Measurements from ENCODE around the gene CCDC28B. TPM values are rescaled to one million over a fixed set of nuclear protein-coding genes. Genes with fewer than 3 reads are reported as not detected.

The CCDC28B gene
- polyA plus RNA-seq, 1 of the 3 experiments (the other 2 are of a cell fraction): 26.3 TPM

DNA sequence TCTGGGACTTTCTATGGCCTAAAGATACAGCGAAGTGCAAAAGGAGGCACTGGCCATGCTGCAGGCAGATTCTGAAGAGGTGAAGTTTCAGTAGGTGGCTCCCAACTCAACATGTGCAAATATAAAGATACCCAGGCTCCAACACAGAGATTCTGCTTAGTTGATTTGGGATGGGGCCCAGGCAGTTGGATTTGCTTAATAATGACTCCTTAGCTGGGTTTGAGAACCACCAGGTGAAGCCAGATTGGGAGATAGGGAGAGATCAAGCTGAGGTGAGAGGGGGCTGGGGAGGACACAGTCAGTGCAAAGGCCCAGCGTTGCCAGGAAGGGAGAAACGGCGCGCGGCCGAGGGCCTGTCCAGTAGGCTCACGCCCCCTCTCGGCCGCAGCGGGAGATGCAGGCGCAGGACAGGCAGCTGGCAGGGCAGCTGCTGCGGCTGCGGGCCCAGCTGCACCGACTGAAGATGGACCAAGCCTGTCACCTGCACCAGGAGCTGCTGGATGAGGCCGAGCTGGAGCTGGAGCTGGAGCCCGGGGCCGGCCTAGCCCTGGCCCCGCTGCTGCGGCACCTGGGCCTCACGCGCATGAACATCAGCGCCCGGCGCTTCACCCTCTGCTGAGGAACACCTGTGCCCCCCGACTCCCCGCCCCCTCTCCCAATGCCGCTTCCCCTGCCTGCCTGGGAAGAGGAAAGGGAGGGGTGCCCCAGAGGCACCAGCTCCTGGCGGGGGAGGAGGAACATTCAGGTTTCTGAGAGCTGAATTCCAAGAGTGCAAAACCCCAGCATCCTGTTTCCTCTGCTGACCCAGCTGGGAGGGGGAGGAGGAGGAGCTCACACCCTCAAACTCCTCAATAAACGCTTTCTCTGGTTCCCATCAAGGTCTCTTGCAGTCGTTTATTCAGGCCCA lies 47.8 kb downstream of the CCDC28B start:
- no peak overlapping the region; the same call in 1 of the 2 replicates for H2AFZ ChIP-seq (ENCODE audit: low read depth)
- no peaks in the 10 kb centered on the region for H3K9me2 ChIP-seq
- H3K36me3 ChIP-seq (replicated peaks in 1 of 2; ENCODE audit: control insufficient read depth in 1 of 2, insufficient read depth in 2 of 2, low read length in 1 of 2): no peaks in the 10 kb centered on the region
- no peaks in the 10 kb centered on the region for H3K27me3 ChIP-seq (ENCODE audit: insufficient read depth)
- H3K9ac ChIP-seq: no peak overlapping the region
- WGBS (ENCODE audit: low lambda C conversion rate): 34% methylated on average over 12 of the region's 31 CpGs
- H3K4me3 ChIP-seq (ENCODE audit: low read depth in 2 of 2, low read length in 1 of 2): peak overlapping the region in 1 of 2 experiments; percentile 47; a peak in 1 of 4 replicates
- H3K9me3 ChIP-seq: no peaks in the 10 kb centered on the region
- ChIA-PET CTCF (interaction anchor here (0.6 to 5.4 kb wide), 30 partner anchors 10 to 126 kb away, joined by 3 to 45 read pairs (median 4); partner anchors contain the start of genes CCDC28B and IQCC), POLR2A (interaction anchor here (0.6 kb wide), 2 partner anchors 22 to 80 kb away, joined by 3 to 5 read pairs; no protein-coding TSS in a partner anchor)
- peak; percentile 91 for DNase-seq
- H3K4me1 ChIP-seq (ENCODE audit: control insufficient read depth in 1 of 2, insufficient read depth in 2 of 2, low read depth in 1 of 2, low read length in 1 of 2): peaks cover 2 to 10% of the 10 kb centered on the region in 2 experiments; a peak in 3 of 4 replicates
- H3K27ac ChIP-seq (ENCODE audit: low read depth in 2 of 2, low read length in 1 of 2): no peak overlapping the region
- no peaks in the 10 kb centered on the region for H4K20me1 ChIP-seq (ENCODE audit: insufficient read depth)
- H3K79me2 ChIP-seq (ENCODE audit: insufficient read depth): no peaks in the 10 kb centered on the region
- no peak overlapping the region for H3K4me2 ChIP-seq
- H3F3A ChIP-seq (replicated peaks; ENCODE audit: insufficient read depth): peaks cover 3% of the 10 kb centered on the region
- no peak for TF ChIP-seq MEF2A (IDR thresholded peaks at IDR 0.05; ENCODE audit: borderline replicate concordance, low read depth)
- TF ChIP-seq CHD2 (IDR thresholded peaks at IDR 0.05; ENCODE audit: low read length, partially characterized antibody): peak; percentile 21
- no peak for TF ChIP-seq GABPA (IDR thresholded peaks at IDR 0.05; ENCODE audit: low read depth)
- no peak for TF ChIP-seq ELF1 (IDR thresholded peaks at IDR 0.05)
- TF ChIP-seq RFX5 (IDR thresholded peaks at IDR 0.05; ENCODE audit: low read length): no peak
- no peak for TF ChIP-seq MXI1 (IDR thresholded peaks at IDR 0.05; ENCODE audit: low read depth, low read length)
- peak; percentile 67 for TF ChIP-seq RAD21 (IDR thresholded peaks at IDR 0.05; ENCODE audit: low read length)
- TF ChIP-seq, protein P1, sequence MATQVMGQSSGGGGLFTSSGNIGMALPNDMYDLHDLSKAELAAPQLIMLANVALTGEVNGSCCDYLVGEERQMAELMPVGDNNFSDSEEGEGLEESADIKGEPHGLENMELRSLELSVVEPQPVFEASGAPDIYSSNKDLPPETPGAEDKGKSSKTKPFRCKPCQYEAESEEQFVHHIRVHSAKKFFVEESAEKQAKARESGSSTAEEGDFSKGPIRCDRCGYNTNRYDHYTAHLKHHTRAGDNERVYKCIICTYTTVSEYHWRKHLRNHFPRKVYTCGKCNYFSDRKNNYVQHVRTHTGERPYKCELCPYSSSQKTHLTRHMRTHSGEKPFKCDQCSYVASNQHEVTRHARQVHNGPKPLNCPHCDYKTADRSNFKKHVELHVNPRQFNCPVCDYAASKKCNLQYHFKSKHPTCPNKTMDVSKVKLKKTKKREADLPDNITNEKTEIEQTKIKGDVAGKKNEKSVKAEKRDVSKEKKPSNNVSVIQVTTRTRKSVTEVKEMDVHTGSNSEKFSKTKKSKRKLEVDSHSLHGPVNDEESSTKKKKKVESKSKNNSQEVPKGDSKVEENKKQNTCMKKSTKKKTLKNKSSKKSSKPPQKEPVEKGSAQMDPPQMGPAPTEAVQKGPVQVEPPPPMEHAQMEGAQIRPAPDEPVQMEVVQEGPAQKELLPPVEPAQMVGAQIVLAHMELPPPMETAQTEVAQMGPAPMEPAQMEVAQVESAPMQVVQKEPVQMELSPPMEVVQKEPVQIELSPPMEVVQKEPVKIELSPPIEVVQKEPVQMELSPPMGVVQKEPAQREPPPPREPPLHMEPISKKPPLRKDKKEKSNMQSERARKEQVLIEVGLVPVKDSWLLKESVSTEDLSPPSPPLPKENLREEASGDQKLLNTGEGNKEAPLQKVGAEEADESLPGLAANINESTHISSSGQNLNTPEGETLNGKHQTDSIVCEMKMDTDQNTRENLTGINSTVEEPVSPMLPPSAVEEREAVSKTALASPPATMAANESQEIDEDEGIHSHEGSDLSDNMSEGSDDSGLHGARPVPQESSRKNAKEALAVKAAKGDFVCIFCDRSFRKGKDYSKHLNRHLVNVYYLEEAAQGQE (IDR thresholded peaks at IDR 0.05; ENCODE audit: low read depth, low read length): no peak
- TF ChIP-seq YY1 (IDR thresholded peaks at IDR 0.05; ENCODE audit: low read depth): no peak
- no peak for TF ChIP-seq POLR2AphosphoS5 (IDR thresholded peaks at IDR 0.05; ENCODE audit: low read depth, low read length)
- TF ChIP-seq RCOR1 (IDR thresholded peaks at IDR 0.05; ENCODE audit: low read length): no peak
- TF ChIP-seq SMC3 (IDR thresholded peaks at IDR 0.05; ENCODE audit: low read depth, low read length): peak; percentile 55
- TF ChIP-seq FOXJ3 (CRISPR knock-in tag; IDR thresholded peaks at IDR 0.05): no peak
- no peak for TF ChIP-seq GATA2 (CRISPR knock-in tag; IDR thresholded peaks at IDR 0.05)
- TF ChIP-seq, protein P2, sequence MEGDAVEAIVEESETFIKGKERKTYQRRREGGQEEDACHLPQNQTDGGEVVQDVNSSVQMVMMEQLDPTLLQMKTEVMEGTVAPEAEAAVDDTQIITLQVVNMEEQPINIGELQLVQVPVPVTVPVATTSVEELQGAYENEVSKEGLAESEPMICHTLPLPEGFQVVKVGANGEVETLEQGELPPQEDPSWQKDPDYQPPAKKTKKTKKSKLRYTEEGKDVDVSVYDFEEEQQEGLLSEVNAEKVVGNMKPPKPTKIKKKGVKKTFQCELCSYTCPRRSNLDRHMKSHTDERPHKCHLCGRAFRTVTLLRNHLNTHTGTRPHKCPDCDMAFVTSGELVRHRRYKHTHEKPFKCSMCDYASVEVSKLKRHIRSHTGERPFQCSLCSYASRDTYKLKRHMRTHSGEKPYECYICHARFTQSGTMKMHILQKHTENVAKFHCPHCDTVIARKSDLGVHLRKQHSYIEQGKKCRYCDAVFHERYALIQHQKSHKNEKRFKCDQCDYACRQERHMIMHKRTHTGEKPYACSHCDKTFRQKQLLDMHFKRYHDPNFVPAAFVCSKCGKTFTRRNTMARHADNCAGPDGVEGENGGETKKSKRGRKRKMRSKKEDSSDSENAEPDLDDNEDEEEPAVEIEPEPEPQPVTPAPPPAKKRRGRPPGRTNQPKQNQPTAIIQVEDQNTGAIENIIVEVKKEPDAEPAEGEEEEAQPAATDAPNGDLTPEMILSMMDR (IDR thresholded peaks at IDR 0.05): peak; percentile 74
- TF ChIP-seq TCF12 (IDR thresholded peaks at IDR 0.05): no peak; the same call in 1 of the 2 replicates
- TF ChIP-seq JUND (IDR thresholded peaks at IDR 0.05): no peak
- TF ChIP-seq, protein P3, sequence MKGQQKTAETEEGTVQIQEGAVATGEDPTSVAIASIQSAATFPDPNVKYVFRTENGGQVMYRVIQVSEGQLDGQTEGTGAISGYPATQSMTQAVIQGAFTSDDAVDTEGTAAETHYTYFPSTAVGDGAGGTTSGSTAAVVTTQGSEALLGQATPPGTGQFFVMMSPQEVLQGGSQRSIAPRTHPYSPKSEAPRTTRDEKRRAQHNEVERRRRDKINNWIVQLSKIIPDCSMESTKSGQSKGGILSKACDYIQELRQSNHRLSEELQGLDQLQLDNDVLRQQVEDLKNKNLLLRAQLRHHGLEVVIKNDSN (IDR thresholded peaks at IDR 0.05; ENCODE audit: borderline replicate concordance, low read depth): no peak
- no peak for TF ChIP-seq RXRA (IDR thresholded peaks at IDR 0.05; ENCODE audit: borderline replicate concordance, low read depth)
- TF ChIP-seq, protein P4, sequence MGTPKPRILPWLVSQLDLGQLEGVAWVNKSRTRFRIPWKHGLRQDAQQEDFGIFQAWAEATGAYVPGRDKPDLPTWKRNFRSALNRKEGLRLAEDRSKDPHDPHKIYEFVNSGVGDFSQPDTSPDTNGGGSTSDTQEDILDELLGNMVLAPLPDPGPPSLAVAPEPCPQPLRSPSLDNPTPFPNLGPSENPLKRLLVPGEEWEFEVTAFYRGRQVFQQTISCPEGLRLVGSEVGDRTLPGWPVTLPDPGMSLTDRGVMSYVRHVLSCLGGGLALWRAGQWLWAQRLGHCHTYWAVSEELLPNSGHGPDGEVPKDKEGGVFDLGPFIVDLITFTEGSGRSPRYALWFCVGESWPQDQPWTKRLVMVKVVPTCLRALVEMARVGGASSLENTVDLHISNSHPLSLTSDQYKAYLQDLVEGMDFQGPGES (IDR thresholded peaks at IDR 0.05; ENCODE audit: low read depth, low read length): no peak
- TF ChIP-seq NFIC (IDR thresholded peaks at IDR 0.05; ENCODE audit: borderline replicate concordance): no peak
- TF ChIP-seq SIN3A (IDR thresholded peaks at IDR 0.05; ENCODE audit: borderline replicate concordance, low read depth, low read length): no peak
- TF ChIP-seq TEAD4 (IDR thresholded peaks at IDR 0.05; ENCODE audit: borderline replicate concordance, insufficient read depth): no peak
- TF ChIP-seq, protein P5, sequence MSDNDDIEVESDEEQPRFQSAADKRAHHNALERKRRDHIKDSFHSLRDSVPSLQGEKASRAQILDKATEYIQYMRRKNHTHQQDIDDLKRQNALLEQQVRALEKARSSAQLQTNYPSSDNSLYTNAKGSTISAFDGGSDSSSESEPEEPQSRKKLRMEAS (IDR thresholded peaks at IDR 0.05; ENCODE audit: low read depth): no peak
- TF ChIP-seq TAF1 (IDR thresholded peaks at IDR 0.05; ENCODE audit: borderline replicate concordance, low read depth, low read length): no peak
- no peak for TF ChIP-seq NRF1 (IDR thresholded peaks at IDR 0.05; ENCODE audit: low read depth, low read length)
- TF ChIP-seq EP300 (IDR thresholded peaks at IDR 0.05; ENCODE audit: borderline replicate concordance in 1 of 2, low read depth in 1 of 2, low read length in 1 of 2): no peak

All from SK-N-SH (cell line).